Left ventricle myocardium inferior (tissue), 1 donor: Measurements from ENCODE around the gene FNDC1. TPM values are rescaled to one million over a fixed set of nuclear protein-coding genes. Genes with fewer than 3 reads are reported as not detected.

ENCODE experiments used
- DNase-seq: peaks from one replicate; pipeline ENCODE4 v3.0.0-alpha.2; 2020
- H3K27ac ChIP-seq: fragments of 200-600 bp; replicated peaks from 2 replicates; pipeline ENCODE4 v1.8.0; 2021
- H3K27me3 ChIP-seq: fragments of 200-600 bp; 2 replicates; pipeline ENCODE4 v1.8.0; 2021; ENCODE audit warnings: low read depth
- H3K36me3 ChIP-seq: fragments of 200-600 bp; 2 replicates; pipeline ENCODE4 v1.8.0; 2021
- H3K4me1 ChIP-seq: fragments of 200-600 bp; 2 replicates; pipeline ENCODE4 v1.8.0; 2021
- H3K4me3 ChIP-seq: fragments of 200-600 bp; 2 replicates; pipeline ENCODE4 v1.8.0; 2021; ENCODE audit warnings: mild to moderate bottlenecking, moderate library complexity
- H3K9me3 ChIP-seq: fragments of 200-600 bp; replicated peaks from 2 replicates; pipeline ENCODE4 v1.8.0; 2021
- CTCF ChIP-seq: fragments of 200-600 bp; IDR thresholded peaks from 2 replicates; pipeline ENCODE4 v1.8.0; 2021; ENCODE audit warnings: antibody characterized with exemption, mild to moderate bottlenecking, borderline replicate concordance
- intact Hi-C: fragments of 100-400 bp; cut with micrococcal nuclease; formaldehyde crosslinking; loops from one replicate; pipeline ENCODE4 v1.11.0; 2022
- total RNA-seq: library from RNA; stranded (reverse); fragmentation: NEBNext Ultra II Directional; extraction: Animal tissue kit (Norgen Biotek cat#: 25700); gene quantifications from one replicate; pipeline ENCODE4 v1.2.1, GENCODE V29; 2021
- donor health status: DM: no; HTN: yes; CAD: no; lungs with severe emphysema.

FNDC1 gene
- total RNA-seq, 1 donor from 2014 or later = 1.8 TPM

- DNase-seq = no peak
- Histone ChIP-seq H3K4me3 (no peak overlapping the region), H3K9me3 (no peaks in the 10 kb centered on the region), H3K4me1 (peaks cover 14% of the 10 kb centered on the region), H3K27ac (no peak overlapping the region), H3K27me3 (peaks cover 83% of the 10 kb centered on the region), H3K36me3 (no peaks in the 10 kb centered on the region)
- intact Hi-C loops = no loop called here
- TF ChIP-seq CTCF = no peak
Observed at GRCh38 chr6:159213405-159213804, 44.2 kb downstream of the FNDC1 start.

GRCh38 chr6:159214281-159214680, 45.1 kb downstream of the FNDC1 start:
- intact Hi-C loops = no loop called here
- Histone ChIP-seq H3K4me3 (no peak overlapping the region), H3K4me1 (peaks cover 14% of the 10 kb centered on the region), H3K27ac (no peak overlapping the region), H3K9me3 (no peaks in the 10 kb centered on the region), H3K36me3 (no peaks in the 10 kb centered on the region), H3K27me3 (peaks cover 83% of the 10 kb centered on the region)
- TF ChIP-seq CTCF = no peak
- no peak for DNase-seq

- DNase-seq = no peak
- Histone ChIP-seq H3K36me3 (no peaks in the 10 kb centered on the region), H3K27ac (no peak overlapping the region), H3K27me3 (peaks cover 97% of the 10 kb centered on the region), H3K4me3 (no peak overlapping the region), H3K9me3 (no peaks in the 10 kb centered on the region), H3K4me1 (peaks cover 2% of the 10 kb centered on the region)
- TF ChIP-seq CTCF = peak; percentile 48
- intact Hi-C loops = no loop called here
Observed at GRCh38 chr6:159217595-159218275, 48.5 kb downstream of the FNDC1 start.

GRCh38 chr6:159220093-159220492, 50.9 kb downstream of the FNDC1 start:
- no peak for DNase-seq
- H3K36me3 ChIP-seq = no peaks in the 10 kb centered on the region
- intact Hi-C loops = no loop called here
- no peaks in the 10 kb centered on the region for H3K9me3 ChIP-seq
- H3K27me3 ChIP-seq = peaks cover 97% of the 10 kb centered on the region
- TF ChIP-seq CTCF = no peak
- no peak overlapping the region for H3K4me3 ChIP-seq
- H3K27ac ChIP-seq = no peak overlapping the region
- no peaks in the 10 kb centered on the region for H3K4me1 ChIP-seq

- peaks cover 97% of the 10 kb centered on the region for H3K27me3 ChIP-seq
- intact Hi-C loops = no loop called here
Observed at GRCh38 chr6:159221486-159222170, 52.4 kb downstream of the FNDC1 start.

More at GRCh38 chr6:159221486-159222170, 52.4 kb downstream of the FNDC1 start:
- Histone ChIP-seq H3K27ac (no peak overlapping the region), H3K4me1 (no peaks in the 10 kb centered on the region), H3K4me3 (no peak overlapping the region), H3K9me3 (no peaks in the 10 kb centered on the region), H3K36me3 (no peaks in the 10 kb centered on the region)
- DNase-seq = no peak
- no peak for TF ChIP-seq CTCF
